ENCODE measurements around the gene PODXL.

The PODXL gene

GRCh38 chr7:131563918-131564317 lies 7.5 kb upstream of the PODXL start:
- DNase-seq = no peak

- DNase-seq = no peak
Observed at GRCh38 chr7:131562941-131563340, 6.5 kb upstream of the PODXL start.

GRCh38 chr7:131560061-131560460 lies 3.6 kb upstream of the PODXL start:
- DNase-seq = no peak

- no peak for DNase-seq
Observed at GRCh38 chr7:131557652-131558385, 1.4 kb upstream of the PODXL start.

- DNase-seq = no peak
Observed at GRCh38 chr7:131556909-131557651, 652 bp upstream of the PODXL start.

- DNase-seq = no peak
Observed at GRCh38 chr7:131555552-131556052, 826 bp downstream of the PODXL start.

GRCh38 chr7:131554880-131555516 lies 1.4 kb downstream of the PODXL start:
- DNase-seq = no peak

GRCh38 chr7:131553931-131554330 lies 2.5 kb downstream of the PODXL start:
- DNase-seq = no peak

GRCh38 chr7:131552053-131552452 lies 4.4 kb downstream of the PODXL start:
- DNase-seq = no peak

- peak in 1 of 2 donors; percentile 13 for DNase-seq
Observed at GRCh38 chr7:131550846-131551245, 5.6 kb downstream of the PODXL start.

- DNase-seq = no peak
Observed at GRCh38 chr7:131548371-131548770, 8.1 kb downstream of the PODXL start.

- DNase-seq = no peak
Observed at GRCh38 chr7:131547589-131547988, 8.8 kb downstream of the PODXL start.

- no peak for DNase-seq
Observed at GRCh38 chr7:131546583-131547141, 9.8 kb downstream of the PODXL start.

GRCh38 chr7:131546126-131546525 lies 10.3 kb downstream of the PODXL start:
- DNase-seq = no peak

GRCh38 chr7:131544449-131545301 lies 11.8 kb downstream of the PODXL start:
- DNase-seq = no peak

GRCh38 chr7:131544021-131544420 lies 12.4 kb downstream of the PODXL start:
- no peak for DNase-seq

GRCh38 chr7:131543298-131543697 lies 13.1 kb downstream of the PODXL start:
- no peak for DNase-seq

GRCh38 chr7:131540491-131541162 lies 15.8 kb downstream of the PODXL start:
- DNase-seq = no peak

- no peak for DNase-seq
Observed at GRCh38 chr7:131538813-131539179, 17.6 kb downstream of the PODXL start.

- DNase-seq = no peak
Observed at GRCh38 chr7:131538071-131538812, 18.2 kb downstream of the PODXL start.

GRCh38 chr7:131537571-131537978 lies 18.9 kb downstream of the PODXL start:
- no peak for DNase-seq
